CD4-positive, alpha-beta T cell treated with Interleukin-17A for 4 hours (primary cell): ENCODE results near the gene TSPAN7.
A peak's percentile ranks its signal among the peaks of the same experiment; 100 is the strongest.

Source experiments
- DNase-seq: peaks from one replicate; pipeline ENCODE4 v3.0.0-alpha.2; 2020; ENCODE audit warnings: mixed read lengths

TSPAN7 gene, protein sequence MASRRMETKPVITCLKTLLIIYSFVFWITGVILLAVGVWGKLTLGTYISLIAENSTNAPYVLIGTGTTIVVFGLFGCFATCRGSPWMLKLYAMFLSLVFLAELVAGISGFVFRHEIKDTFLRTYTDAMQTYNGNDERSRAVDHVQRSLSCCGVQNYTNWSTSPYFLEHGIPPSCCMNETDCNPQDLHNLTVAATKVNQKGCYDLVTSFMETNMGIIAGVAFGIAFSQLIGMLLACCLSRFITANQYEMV

DNA sequence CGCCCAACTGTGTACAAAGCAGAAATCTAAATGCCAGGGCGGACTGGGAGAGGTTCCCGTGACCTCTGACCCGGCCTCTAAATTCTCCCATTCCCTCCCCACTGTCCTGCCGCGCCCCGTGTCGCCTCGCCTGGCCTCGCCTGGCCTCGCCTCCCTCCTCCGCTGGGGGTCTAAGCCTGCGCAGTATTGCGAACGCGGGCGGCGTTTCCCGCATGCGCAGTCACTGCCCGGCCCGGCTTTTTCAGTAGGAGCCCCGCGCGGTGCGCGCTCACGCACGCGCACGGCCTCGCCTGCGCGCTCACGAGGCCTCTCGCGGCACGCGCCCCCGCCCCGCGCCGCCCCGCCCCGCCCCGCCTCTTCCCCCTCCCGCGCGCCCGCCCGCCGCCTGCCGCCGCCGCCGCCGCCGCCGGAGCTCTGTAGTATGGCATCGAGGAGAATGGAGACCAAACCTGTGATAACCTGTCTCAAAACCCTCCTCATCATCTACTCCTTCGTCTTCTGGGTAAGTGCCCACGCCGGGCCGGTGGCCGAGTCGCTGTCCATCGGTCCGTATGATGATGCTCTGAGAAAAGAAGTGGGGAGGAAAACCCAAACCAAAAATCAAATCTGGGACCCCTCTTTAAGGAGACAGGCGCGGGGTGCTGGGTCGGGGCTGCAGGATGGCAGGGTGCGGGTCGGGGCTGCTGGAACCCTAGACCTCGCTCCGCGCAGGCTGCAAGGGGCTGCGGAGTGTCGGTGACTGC lies at the start of gene TSPAN7:
TSS of gene TSPAN7 (plus strand) at position 417 of the 743 bp plus-strand sequence. CDS start at position 422, 5 bp downstream.
- DNase-seq, result peak; percentile 87

DNA sequence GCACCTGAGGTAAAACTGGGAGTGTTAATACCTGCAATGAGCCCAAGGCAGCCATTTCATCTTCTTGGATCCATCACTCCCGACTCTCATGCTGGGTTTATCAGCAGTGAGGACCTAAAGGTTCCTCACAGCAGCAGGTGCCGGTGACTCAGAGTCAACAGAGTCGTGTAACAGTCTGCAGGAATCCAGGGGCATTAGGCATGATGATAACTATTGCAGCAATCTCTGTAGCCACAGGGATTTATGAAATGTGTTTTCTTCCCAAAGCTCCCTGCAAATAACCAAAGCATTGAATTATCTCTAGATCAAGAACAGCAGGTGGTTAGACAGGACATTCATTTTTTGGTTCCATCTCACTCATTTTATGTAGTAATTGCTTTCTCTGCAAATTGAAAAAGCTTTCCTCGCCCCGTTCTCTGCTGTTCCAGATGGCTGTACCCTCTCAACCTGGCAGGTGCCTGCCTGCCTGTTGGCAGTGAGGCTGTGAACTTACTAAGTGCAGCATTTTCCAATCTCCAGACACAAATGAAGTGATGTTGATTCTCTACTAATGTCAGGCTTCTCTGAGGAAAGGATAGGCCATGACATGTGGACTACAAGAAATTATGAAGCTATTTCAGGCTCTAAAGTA lies 48.1 kb upstream of the TSPAN7 start:
- DNase-seq, result no peak

DNA sequence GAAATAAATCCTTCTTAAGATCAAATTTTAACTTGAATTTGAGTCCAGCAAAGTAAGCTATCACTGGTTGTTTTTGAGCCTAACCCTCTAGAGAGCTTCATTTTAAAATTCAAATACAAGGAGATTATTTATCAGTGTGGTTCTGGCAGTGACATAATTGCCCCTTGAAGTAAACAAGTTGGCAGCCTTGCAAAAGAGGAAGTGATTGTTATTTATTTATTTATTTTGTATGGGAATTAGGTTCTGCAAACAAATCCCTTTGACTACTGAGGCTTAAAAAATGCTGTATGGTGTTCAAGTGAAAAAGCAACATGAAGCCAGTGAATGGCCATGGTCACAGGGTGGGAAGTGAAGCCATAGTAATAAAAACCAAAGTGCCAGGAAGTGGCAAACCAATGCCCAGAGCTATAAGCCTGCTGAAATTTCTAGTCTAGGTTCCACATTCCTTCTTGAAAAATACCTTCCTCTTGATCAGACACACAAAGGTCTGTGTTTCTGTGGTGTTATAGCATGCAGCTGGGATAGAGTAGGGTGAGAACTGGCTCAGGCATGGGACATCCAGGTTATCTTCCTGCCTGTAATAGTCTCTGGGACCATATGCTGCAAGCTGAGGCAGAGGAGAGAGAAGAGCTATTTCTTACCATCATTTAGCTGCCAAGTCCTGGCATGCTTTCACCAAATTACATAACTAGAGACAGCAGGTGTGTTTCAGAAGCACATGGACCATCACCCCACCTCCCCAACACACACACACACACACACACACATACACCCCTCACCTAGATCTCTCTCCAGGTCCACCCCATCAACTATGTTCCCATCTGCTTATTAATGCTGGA lies 47.1 kb upstream of the TSPAN7 start:
- no peak for DNase-seq

DNA sequence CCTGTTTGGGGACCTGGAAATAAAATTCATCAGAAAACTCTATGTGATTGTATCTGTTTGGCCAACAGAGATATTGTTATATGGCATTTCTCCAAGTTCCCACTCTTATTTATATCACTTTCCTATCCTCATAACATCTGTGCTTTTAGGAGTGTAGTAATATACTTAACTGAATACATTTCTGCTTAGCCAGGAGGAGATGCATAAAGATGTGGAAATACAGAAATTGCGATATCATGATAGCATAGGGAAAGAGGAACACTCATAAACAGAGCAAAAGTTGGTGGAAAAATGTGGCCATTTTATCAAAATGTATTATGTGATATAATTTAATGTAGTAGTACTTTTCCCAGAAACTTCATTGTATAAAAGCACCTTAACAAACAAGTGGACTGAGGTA lies 46.1 kb upstream of the TSPAN7 start:
- no peak for DNase-seq

DNA sequence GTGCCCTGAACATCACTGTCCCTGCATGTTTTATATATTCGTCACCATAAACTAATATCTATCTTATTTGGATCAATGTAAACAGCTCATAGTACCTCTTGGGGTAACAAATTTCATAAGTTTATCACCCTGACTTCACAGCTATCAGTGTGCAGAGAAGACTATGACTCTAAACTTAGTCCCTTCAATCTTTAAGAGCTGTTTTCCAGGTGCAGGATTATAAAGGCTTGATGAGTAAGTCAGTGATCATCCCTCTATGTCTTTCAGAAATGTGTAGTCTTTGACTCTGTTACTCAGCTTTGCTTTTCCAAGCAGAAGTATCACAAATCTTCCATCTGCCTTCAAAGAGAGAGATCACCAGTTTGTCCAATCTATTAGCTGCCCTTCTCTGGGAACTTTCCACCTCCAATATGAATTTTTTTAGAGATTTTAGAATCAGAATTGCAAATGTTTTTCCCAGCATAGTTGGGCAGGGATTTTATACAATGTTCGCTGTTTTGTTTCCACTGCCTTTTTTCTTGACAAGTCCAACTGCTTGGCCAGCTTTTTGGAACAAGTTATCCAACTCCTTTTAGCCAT lies 45.1 kb upstream of the TSPAN7 start:
- DNase-seq, result no peak

DNA sequence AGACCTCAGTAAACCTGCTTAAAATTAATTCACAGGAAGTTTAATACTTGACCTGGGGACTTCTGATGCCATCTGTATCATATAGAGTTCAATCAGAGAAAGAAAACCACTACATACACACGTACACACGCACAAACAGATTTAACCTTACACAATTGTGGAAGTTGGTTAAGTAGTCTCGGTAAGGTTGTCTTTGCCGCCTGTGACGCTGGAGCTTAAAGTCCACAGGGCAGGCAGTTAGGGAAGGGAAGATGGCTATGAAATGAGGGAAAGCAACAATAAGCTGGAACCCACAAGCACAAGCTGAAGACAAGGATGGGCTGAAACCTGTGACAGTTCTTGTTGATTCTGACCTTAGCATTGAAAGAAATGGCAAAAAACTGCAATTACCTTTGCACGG lies 41.7 kb upstream of the TSPAN7 start:
- DNase-seq, result no peak

DNA sequence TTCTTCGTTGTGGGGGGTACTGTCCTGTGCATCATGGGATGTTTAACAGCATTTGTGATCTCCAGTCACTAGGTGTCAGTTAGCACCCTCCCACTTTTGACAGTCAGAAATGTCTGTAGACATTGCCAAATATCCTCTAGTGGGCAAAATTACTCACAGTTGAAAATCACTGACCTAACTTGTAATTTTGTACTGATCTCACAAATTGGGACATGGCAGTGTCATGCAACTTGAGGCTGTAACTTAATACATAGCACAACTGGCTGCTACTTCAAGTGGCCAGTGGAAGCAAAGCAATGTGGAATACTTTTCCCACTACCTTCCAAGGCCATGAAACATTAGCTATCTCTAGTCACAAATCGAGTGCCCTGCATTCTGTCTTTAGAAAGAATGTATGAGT lies 23.2 kb upstream of the TSPAN7 start:
- DNase-seq, result no peak

DNA sequence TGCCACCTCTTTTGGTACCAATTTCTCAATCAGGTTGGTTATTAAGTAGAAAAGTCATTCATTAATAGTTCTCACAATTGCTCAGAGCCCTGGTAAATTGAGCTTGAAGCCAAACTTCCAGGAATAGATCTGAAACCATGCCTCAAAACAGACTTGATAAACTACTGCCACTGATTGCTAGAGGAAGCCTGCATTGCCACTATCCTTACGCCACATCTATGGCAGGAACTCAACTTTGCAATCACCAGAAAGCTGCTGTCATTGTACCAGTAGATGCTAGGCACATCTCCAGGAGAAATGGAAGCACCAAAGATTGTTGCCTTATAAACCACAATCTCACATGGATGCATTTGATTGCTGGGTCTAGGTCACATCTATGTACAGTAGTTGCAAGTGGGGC lies 21.6 kb upstream of the TSPAN7 start:
- DNase-seq, result no peak

DNA sequence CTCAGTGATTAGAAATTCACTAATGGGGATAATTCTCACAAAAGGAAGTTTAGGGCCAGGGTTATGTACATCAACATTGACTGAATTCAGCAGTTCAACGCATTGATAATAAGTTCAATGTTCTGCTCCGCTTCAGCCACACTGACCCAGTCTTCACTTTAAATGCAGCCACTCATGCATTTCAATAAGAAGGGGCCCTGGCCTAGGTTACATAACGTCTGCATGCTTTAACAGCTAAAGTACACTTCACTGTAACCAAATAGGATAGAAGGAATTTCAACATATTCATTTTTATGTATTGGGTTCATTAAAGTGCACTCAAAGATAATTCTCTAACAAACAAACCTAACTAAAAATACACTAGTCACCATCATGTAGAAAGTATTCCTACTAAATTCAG lies 12.8 kb upstream of the TSPAN7 start:
- no peak for DNase-seq

DNA sequence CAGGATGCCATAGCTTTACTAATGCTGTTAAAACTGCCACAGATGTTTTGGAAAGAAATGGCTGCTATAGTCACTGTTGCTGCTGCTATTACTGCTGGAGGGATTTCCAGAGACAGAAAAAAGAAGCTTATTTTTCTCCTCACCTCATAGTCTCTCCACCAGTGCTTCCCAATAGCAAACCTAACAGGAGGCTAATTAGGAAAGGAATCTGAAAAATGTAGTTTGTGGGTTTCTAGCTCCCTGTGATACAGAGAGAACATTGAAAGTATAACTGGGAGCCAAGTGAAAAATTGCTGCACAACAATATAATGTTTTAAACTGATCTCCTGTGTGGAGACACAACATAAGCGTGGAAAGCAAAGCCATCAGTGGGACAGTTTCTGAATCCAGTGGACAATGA lies 8.6 kb upstream of the TSPAN7 start:
- DNase-seq, result no peak

DNA sequence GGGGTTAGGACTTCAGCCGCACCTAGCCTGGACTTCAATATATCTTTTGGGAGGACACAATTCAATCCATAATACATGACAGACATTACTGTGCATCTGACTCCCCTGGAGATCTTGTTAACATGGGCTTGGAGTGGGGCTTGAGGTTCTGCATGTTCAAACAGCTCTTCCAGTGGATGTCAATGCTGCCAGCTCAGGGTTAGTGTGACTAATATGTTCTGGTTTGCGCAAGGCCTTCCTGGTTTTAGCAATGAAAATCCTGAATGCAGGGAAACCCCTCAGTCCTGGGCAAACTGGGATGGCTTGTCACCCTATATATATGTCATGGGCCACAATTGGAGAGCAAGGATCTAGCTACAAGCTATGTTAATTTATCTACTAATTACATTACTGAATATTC lies 2.7 kb upstream of the TSPAN7 start:
- DNase-seq, result no peak

DNA sequence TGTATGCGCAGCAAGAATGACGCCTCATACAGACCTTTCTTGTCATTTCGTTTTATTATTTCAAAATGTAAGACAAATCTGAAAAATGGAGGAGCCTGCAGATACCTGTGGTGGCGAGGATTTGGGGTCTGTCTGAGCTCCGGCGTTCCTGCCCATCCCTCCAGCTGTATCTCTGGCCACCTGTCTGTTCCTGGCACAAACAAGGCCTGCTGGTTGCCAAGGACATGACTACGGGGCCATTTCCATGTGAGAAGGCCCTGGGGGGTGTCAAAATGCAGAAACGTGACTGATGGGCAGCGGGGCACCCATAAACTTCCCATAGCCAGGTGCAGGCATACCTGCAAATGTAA lies 591 bp upstream of the TSPAN7 start:
- no peak for DNase-seq

DNA sequence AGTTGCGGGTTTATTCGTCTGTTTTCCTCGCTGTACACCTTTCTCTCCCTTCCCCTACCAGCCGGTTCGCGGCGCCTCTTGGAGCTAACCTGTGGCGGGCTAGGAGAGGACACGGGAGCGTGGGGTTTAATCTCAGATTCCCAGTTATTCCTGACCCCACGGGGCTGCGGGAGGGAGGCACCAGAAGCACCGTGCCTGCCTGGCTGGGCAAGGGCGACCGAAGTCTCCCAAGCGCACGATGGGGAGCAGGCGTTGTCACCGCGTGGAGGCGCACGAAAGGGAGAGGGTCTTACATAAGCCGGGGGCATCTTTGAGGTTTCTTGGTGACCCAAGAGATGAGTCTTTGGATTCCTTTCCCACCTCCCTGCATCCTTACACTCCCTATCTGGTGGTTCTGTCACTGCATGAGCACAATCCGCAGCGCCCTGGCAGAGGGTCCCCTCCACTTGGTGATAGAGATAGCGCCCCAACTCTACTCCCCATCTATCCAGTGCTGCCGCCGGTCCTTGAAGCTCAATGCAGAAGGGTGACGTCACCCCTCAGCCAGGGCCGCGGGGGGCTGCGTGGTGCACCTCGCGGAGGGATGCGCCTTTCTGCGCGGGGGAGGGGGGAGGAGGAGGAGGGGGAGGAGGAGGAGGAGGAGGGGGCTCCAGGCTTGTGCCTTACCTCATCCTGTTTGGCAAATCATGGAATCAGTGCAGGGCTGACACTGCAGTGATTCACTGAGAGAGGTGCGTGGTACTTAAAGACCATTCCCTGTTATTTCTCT lies 793 bp downstream of the TSPAN7 start:
- peak; percentile 31 for DNase-seq

DNA sequence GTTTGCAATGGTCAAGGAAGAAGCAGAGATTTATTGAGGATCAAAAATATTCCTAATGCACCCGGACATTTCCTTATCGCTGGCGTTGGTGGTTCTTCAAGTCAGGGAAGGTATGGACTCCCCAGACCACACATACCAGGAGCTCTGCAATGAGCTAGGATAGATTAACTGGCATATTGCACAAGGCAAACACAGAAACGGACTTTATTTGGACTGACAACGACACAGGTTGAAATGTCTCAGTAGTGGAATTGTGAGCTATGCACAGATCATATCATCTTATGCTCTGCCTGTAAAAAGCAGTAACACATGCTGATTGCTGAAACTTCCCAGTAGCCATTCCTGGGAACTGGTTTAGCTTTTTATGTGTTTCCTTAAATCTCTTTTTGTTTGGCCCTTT lies 1.7 kb downstream of the TSPAN7 start:
- DNase-seq, result no peak

DNA sequence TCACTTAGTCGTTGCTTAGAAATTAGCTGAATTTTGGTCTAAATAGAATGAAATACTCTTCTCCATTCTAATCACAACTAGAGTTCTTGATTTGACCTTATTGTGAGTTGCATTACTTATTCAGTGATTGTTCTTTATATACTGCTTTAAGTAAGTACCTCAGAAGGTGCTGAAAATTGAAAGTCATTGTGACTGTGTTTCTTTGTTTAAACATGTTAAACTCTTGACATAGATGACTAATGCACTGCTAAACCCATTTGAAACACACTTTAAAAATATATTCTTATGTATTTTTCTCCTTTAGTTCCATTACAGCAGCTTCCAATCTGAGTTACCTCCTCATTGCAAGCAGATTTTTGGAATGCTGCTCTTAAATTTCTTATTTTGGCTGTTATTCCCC lies 9.1 kb downstream of the TSPAN7 start:
- no peak for DNase-seq

DNA sequence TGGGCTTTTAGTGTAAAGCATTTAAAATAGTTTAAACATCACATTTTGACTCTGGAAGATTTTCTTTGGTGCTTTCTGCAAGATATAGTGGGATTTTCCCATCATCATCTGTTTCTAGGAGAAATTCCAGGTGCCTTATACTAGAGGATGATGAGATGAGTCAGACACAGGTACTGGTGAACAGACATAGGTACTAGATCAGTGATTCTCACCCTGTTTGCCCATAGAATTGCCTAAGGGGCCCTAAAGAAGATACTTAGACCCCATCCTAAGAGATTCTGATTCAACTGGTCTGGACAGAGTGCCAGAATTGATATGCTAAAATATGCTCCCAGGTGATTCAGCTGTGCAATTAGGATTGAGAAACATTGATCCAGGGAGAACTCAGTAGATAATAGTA lies 9.7 kb downstream of the TSPAN7 start:
- DNase-seq, result no peak

DNA sequence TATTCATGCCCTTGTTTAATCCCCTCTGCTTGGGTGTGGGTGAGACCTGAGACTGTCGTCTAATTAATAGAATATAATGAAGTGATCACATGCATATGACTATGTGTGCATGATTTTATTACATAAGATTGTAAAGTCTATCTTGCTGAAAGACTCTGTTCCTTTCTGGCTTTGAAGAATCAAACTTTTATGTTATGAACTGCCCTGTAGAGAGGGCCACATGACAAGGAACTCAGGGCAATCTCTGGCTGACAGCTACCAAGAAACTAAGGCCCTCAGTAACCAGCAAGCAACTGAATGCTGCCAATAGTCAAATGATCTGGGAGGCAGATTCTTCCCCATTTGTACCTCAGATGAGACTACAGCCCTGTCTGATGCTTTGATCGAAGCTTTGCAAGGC lies 13.5 kb downstream of the TSPAN7 start:
- no peak for DNase-seq

DNA sequence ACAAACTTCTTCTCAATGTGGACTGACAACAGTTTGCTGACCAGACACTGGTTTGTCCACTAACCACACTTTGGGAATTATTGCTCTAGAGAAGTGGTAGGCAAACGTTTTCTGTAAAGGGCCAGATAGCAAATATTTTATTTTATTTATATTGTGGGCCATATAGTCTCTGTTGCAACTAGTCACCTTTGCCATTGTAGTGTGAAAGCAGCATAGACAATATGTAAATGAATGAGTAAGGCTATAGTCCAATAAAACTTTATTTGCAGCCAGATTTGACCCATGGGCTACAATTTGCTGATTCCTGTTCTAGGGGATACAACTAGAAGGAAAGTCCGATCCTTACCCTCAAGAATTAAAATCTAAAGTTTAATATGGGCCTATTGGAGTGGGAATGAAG lies 14.5 kb downstream of the TSPAN7 start:
- no peak for DNase-seq

DNA sequence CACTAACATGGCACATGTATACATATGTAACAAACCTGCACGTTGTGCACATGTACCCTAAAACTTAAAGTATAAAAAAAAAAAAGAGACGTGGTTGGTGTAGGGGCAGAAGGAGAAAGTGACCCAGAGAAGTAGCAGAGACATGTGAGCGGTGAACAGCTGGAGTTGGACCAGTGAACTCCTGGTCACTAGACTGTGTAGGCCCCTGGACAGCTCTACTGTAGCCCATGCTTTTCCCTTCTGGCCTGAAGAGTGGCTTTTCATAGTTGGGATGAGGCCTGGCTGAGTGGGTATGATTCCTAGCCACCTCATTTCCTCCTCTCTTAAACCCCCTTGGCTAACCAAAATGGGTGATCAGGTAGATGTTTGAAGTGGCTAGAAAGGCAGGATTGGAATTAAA lies 16.4 kb downstream of the TSPAN7 start:
- no peak for DNase-seq

DNA sequence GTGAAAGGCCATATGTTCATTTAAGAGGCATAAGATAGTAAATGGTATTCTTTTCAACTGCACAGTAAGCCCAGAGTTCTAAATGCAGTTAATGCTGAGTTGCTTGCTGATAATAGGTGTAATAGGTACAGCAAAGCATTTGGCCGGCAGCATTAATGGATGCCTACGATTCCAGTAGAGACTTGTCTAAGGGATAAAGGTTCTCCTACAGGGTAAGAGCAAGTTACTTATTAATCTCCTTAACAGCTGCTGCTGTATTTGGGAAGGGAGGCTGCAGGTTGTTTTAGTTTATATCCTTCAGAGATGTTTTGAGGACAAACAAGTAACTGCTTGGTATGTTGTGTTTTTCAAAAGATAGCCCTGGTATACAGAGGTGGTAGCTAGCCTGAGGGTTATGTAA lies 16.8 kb downstream of the TSPAN7 start:
- DNase-seq, result no peak

DNA sequence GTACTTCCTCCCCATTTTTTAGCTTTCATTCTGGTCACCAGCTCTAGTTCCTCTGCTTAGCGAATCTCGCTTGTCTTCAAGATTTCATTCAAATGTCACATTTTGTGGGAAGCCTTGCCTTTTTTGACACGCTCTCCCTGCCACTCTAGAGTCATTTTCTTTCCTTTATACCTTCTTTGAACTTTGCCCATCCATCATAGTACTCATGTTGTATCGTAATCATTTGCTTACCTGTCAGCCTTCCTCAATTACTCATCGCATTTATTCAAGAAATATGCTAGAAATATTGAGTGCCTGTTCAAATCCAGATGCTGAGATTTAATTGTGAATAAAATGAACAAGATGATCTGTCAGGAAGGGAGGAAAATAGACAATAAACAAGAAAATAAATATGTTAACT lies 21.8 kb downstream of the TSPAN7 start:
- no peak for DNase-seq

DNA sequence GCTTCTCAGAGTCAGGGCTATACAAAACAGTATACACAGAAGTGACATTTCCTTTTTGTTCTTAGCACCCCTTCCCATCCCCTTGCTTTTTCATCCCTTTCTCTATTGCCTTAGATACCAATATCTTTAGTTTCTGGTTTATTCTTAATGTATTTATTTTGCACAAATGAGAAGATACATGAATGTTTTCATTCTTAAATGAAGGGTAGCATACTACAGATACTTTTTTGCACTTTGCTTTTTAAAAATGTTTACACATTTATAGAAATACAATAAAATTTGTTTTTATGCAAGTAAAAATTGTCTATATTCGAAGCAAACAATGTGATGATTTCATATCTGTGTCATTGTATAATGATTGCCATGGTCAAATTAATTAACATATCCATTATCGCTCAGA lies 33.1 kb downstream of the TSPAN7 start:
- DNase-seq, result no peak
